Raji (cell line): ENCODE measurements around the gene S100A4.

ENCODE experiments used
- POLR2A ChIP-seq: IDR thresholded peaks from 2 replicates; pipeline ENCODE4 v1.6.1; 2011; ENCODE audit warnings: low read depth, low read length, control low read depth; ENCODE audit not compliant: insufficient read depth

S100A4 gene

GRCh38 chr1:153568367-153569099 is 22.9 kb upstream of the S100A4 start:
- TF ChIP-seq POLR2A: no peak

- TF ChIP-seq POLR2A: no peak
These were observed 22.2 kb upstream of the S100A4 start for GRCh38 chr1:153567621-153568366.

- TF ChIP-seq POLR2A: no peak
These were observed 21.1 kb upstream of the S100A4 start for GRCh38 chr1:153566414-153567371.

- TF ChIP-seq POLR2A: no peak
These were observed 20.1 kb upstream of the S100A4 start, which contains the start of gene S100A2 for GRCh38 chr1:153565529-153566374. Gene S100A2 (minus strand): TSS chr1:153565844. CDS start chr1:153563877, 1,967 bp downstream.

- no peak for TF ChIP-seq POLR2A
These were observed 18.4 kb upstream of the S100A4 start for GRCh38 chr1:153563991-153564390.

- no peak for TF ChIP-seq POLR2A
These were observed 17.9 kb upstream of the S100A4 start for GRCh38 chr1:153563483-153563901.

GRCh38 chr1:153561466-153561985 is 15.9 kb upstream of the S100A4 start:
- TF ChIP-seq POLR2A: no peak

GRCh38 chr1:153560771-153561465 is 15.3 kb upstream of the S100A4 start:
- no peak for TF ChIP-seq POLR2A

- no peak for TF ChIP-seq POLR2A
These were observed 14.6 kb upstream of the S100A4 start for GRCh38 chr1:153560241-153560640.

- no peak for TF ChIP-seq POLR2A
These were observed 12.3 kb upstream of the S100A4 start for GRCh38 chr1:153557877-153558276.

- no peak for TF ChIP-seq POLR2A
These were observed 10.7 kb upstream of the S100A4 start for GRCh38 chr1:153556348-153556747.

- TF ChIP-seq POLR2A: no peak
These were observed 8.4 kb upstream of the S100A4 start for GRCh38 chr1:153553830-153554541.

GRCh38 chr1:153553096-153553495 is 7.5 kb upstream of the S100A4 start:
- no peak for TF ChIP-seq POLR2A
